ENCODE results near the gene ACTR8. TPM values are rescaled to one million over a fixed set of nuclear protein-coding genes. Genes with fewer than 3 reads are reported as not detected.

ACTR8 gene
- polyA plus RNA-seq, 1 experiment, result 33.0 TPM

DNA sequence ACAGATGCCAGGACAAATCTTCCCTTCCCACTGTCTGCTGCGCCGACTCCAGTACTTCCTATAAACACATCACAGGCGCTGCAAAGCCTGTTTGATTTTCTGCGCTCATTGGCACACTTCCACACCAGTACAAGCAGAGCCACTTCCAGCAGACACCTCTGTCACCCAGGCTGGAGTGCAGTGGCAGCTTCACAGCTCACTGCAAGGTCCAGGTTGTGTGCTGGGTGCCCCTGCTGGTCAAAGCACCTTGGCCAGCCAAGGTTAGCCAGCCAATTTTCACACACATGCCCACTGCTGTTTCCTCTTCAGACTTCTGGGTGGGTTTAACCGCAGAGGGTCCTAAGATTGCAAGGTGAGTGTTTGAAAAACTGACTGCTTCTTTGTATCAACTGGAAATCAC is 40.7 kb downstream of the ACTR8 start:
- ChIA-PET CTCF (no interaction called here), POLR2A (no interaction called here)
- TF ChIP-seq, protein P1, sequence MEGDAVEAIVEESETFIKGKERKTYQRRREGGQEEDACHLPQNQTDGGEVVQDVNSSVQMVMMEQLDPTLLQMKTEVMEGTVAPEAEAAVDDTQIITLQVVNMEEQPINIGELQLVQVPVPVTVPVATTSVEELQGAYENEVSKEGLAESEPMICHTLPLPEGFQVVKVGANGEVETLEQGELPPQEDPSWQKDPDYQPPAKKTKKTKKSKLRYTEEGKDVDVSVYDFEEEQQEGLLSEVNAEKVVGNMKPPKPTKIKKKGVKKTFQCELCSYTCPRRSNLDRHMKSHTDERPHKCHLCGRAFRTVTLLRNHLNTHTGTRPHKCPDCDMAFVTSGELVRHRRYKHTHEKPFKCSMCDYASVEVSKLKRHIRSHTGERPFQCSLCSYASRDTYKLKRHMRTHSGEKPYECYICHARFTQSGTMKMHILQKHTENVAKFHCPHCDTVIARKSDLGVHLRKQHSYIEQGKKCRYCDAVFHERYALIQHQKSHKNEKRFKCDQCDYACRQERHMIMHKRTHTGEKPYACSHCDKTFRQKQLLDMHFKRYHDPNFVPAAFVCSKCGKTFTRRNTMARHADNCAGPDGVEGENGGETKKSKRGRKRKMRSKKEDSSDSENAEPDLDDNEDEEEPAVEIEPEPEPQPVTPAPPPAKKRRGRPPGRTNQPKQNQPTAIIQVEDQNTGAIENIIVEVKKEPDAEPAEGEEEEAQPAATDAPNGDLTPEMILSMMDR (IDR thresholded peaks at IDR 0.05; ENCODE audit: insufficient read depth, low read depth, low read length), result no peak
- H3K4me3 ChIP-seq (ENCODE audit: low read depth, low read length), result no peak overlapping the region
- H3K27me3 ChIP-seq (ENCODE audit: control insufficient read depth, insufficient read depth, low read length), result peaks cover 2% of the 10 kb centered on the region; the same call in 1 of the 2 replicates
- DNase-seq (ENCODE audit: low read depth), result no peak
- H3K36me3 ChIP-seq (ENCODE audit: control insufficient read depth, insufficient read depth, low read length), result no peaks in the 10 kb centered on the region

GRCh38 chr3:53837331-53837730 is 44.6 kb downstream of the ACTR8 start:
- CTCF ChIA-PET, result interaction anchor here (1.9 kb wide), 1 partner anchor 8 kb away, joined by 8 read pairs; the partner anchor contains the start of genes CHDH and IL17RB
- DNase-seq (ENCODE audit: low read depth), result no peak
- H3K36me3 ChIP-seq (ENCODE audit: control insufficient read depth, insufficient read depth, low read length), result no peaks in the 10 kb centered on the region
- H3K27me3 ChIP-seq (ENCODE audit: control insufficient read depth, insufficient read depth, low read length), result no peaks in the 10 kb centered on the region
- no peak overlapping the region for H3K4me3 ChIP-seq (ENCODE audit: low read depth, low read length)
- POLR2A ChIA-PET, result no interaction called here
- TF ChIP-seq, protein P1 (IDR thresholded peaks at IDR 0.05; ENCODE audit: insufficient read depth, low read depth, low read length), result no peak

- no peak for DNase-seq (ENCODE audit: low read depth)
- ChIA-PET CTCF (interaction anchor here (1.9 kb wide), 1 partner anchor 9 kb away, joined by 8 read pairs; the partner anchor contains the start of genes CHDH and IL17RB), POLR2A (no interaction called here)
- Histone ChIP-seq H3K36me3 (ENCODE audit: control insufficient read depth, insufficient read depth, low read length) (no peaks in the 10 kb centered on the region), H3K4me3 (ENCODE audit: low read depth, low read length) (no peak overlapping the region), H3K27me3 (ENCODE audit: control insufficient read depth, insufficient read depth, low read length) (no peaks in the 10 kb centered on the region)
- TF ChIP-seq, protein P1 (IDR thresholded peaks at IDR 0.05; ENCODE audit: insufficient read depth, low read depth, low read length), result no peak
Observed at GRCh38 chr3:53836084-53836872, 45.7 kb downstream of the ACTR8 start.

- no peak for DNase-seq (ENCODE audit: low read depth)
- no peaks in the 10 kb centered on the region for H3K36me3 ChIP-seq (ENCODE audit: control insufficient read depth, insufficient read depth, low read length)
- H3K27me3 ChIP-seq (ENCODE audit: control insufficient read depth, insufficient read depth, low read length), result no peaks in the 10 kb centered on the region
- POLR2A ChIA-PET, result no interaction called here
- CTCF ChIA-PET, result interaction anchor here (3.1 kb wide), 1 partner anchor 10 kb away, joined by 12 read pairs; no protein-coding TSS in a partner anchor
- no peak overlapping the region for H3K4me3 ChIP-seq (ENCODE audit: low read depth, low read length)
- TF ChIP-seq, protein P1 (IDR thresholded peaks at IDR 0.05; ENCODE audit: insufficient read depth, low read depth, low read length), result no peak
Observed at GRCh38 chr3:53835257-53835656, 46.7 kb downstream of the ACTR8 start.

GRCh38 chr3:53834429-53835095 is 47.4 kb downstream of the ACTR8 start:
- H3K36me3 ChIP-seq (ENCODE audit: control insufficient read depth, insufficient read depth, low read length), result no peaks in the 10 kb centered on the region
- POLR2A ChIA-PET, result no interaction called here
- no peaks in the 10 kb centered on the region for H3K27me3 ChIP-seq (ENCODE audit: control insufficient read depth, insufficient read depth, low read length)
- no peak overlapping the region for H3K4me3 ChIP-seq (ENCODE audit: low read depth, low read length)
- DNase-seq (ENCODE audit: low read depth), result no peak
- TF ChIP-seq, protein P1 (IDR thresholded peaks at IDR 0.05; ENCODE audit: insufficient read depth, low read depth, low read length), result no peak
- CTCF ChIA-PET, result interaction anchor here (3.1 kb wide), 1 partner anchor 10 kb away, joined by 12 read pairs; no protein-coding TSS in a partner anchor
